HuH-7.5 (cell line): ENCODE measurements around the gene DIS3L2.
"Not testable (repeated sequence)": the region's sequence is repeated elsewhere in the genome, so short reads cannot be mapped to it uniquely, and the experiment has no call there.

ENCODE experiments used
- DNase-seq: peaks from one replicate; pipeline ENCODE4 v3.0.0; 2011; ENCODE audit warnings: low spot score

The DIS3L2 gene

DNA sequence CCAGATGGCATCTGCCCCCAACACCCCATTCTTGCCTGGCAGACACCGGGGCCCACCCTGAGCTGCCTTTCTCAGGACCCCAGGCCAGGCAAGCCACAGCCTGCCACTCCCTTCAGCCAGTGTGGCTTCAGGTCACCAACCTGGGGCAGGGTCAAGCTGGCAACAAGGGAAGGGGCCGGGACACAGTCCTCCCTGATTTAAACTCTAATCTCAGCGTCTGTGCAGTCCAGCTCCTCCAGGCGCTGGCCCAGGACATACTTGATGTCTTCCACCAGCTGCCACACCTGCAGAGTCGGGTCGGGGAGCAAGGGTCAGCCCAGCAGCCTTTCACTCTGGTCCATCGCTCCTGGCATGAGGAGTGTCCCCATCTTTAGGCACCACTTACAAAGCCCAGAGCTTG, 388.0 kb downstream of the DIS3L2 start:
- no peak for DNase-seq

DNA sequence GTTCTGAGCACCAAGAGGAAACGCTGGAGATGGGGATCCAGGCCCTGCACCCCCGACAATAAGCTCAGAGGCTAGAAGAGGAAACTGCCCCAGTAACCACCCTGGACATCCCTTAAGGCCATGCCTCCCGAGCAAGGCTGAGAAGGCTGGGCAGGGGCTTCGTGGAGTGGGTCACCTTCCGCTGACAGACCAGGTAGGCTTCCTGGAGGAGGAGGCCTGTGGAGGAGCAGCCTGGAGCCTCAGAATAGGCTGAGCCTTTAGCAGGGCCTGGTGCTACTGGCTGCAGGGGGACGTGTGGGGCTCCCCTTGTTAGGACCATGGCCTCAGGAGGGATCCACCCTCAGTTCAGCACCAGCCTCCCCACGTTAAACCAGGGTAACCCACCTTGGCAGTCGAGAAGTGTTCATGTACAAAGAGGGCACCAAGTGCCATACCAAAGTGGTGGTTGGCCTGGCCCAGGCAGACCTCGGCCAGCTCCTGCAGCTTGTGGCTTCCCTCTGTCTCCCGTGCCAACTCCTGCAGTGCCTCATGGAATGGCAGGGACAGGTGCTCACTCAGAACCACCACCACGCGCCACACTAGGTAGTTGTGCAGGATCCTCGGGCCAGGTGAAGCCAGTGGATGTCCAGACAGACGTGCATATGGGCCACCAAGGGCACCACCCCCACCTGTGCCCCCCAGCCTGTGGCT, 388.6 kb downstream of the DIS3L2 start:
- DNase-seq = no peak

DNA sequence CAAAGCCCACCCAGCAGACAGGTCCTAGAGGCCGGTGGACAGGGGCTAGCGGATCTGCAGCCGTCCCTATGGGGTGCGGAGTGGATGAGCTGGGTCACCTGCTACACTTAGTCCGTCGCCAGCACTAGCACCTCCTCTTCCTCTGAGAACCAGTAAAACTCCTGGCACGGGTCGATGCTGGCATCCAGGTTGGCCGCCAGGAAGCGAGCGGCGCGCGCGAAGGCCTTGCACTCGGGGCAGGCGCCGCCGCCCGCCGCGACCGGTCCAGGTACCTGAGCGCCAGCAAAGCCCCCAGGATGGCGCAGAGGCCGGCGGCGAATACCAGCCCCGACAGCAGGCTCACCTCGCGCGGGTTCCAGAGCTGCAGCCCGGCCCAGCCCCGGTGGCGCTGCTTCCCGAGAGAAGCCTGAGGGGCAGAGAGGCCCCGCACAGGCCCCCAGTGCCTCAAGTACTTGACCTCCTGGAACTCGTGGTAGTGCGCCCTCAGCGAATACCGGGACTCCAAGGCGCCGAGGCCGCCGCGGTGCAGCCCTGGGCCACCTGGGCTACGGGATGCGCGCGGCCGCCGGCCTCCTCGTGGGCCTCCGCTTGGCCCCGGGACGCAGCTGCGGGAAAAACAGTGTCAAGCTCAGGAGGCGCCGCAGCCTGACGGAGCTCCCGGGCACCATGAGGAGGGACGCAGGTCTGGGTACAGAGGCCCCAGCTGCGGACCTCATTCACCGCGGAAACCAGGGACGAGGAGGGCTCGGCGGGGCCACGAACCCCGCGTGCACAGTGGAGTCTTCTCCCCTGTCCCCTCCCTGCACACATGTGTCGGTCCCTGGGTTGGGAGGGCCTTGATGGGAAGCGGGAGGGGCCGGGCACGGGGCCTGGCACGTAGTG, 389.5 kb downstream of the DIS3L2 start:
- no peak for DNase-seq

DNA sequence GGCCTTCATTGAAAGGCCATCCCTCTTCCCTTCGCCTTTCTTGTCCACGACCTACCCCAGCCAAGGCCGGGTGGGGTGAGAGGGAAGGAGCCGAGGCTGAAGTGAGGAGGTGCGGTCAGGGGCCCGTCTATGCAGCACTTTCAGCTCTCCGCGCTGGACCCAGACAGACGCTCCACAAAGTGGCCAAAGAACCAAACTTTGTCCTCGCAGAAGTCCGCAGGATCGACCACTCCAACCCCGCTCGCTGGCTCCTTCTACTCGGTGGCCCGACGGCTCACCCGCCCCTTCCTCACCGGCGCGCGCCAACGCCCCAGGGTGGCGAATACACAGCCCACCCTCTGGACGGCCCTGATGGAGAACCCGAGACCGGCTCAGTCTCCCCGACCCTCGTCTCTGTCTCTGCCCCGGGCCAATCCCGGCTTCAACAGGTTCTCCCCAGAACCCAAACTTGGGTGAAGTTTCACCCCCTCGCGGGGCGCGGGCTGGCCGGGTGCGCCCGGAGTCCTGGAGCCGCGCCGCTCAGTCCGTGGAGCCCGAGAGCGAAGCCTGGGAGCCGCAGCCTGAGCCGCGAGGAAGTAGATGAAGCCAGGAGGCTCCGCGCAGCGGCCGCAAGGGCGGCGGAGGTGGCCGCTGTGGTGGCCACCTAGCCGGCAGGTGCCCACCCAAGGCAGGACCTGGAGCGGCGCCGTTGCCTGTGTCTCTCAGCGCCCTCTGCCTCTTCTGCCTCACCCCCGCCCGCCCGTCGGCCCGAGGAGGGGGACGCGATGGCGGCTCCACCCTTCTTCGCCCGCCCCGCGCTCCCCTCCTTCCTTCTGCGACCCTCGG, 390.4 kb downstream of the DIS3L2 start:
- no peak for DNase-seq

DNA sequence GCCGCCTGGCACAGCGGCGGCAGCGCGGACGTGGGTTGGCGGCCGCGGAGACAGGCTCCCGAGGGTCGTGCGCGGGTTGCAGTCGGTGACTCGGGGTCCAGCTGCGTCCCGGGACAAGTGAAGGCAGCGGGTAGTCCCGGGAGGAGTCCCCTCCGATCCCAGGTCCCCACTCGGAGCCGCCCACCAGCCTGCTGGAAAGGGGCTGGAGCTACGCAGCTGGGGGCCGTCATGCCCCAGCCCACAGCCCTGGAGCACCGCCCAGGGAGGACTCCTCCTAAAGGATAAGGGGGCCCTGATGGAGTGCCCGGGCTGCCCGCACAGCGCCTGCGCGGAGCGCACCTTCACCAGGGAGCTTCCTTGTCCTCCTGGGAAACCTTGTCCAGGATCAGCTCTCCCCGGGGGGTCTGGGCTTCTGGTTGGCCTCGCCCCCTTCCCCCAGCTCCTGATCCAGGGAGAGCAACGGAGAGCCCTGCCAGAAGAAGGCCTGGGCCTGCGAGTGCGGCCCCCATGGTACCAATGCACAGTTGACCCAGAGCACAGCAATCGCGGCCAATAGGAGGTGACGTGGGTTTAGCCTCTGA, 391.1 kb downstream of the DIS3L2 start:
- no peak for DNase-seq

DNA sequence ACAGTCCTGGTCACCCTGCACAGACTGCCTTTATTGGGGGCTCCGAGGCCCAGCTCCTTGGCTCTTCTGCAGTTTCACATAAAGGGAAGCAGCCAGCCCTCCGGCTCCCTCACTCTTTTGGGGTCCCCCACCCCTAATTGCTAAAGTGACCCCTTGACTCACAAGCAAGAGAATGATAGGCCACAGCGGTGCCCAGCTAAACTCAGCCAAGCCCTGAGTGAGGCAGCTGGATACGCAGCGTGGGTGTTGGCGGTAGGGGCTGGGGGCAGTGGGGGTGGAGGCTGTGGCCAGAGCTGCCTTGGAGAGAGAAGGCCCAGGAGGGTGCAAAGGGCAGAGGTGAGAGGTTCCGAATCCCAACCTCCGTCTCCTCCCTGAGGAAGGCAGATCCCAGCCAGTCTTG, 391.6 kb downstream of the DIS3L2 start:
- no peak for DNase-seq

DNA sequence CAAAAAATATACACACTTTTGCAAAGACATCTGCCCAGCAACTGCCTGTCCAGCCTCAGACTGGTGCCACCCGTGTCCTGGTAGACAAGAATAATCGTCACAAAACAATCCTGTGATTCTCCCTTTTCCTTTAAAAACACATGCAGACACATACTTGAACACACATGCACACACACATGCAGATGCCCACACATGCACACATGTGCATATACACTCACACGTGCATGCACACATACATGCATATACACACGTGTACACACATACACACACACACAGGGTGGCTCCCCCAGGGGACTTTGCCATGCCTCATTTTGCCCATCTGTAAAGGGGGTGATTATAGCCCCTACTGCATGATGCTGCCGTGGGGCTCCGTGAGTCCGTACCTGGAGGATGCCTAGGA, 392.1 kb downstream of the DIS3L2 start:
- DNase-seq = no peak

DNA sequence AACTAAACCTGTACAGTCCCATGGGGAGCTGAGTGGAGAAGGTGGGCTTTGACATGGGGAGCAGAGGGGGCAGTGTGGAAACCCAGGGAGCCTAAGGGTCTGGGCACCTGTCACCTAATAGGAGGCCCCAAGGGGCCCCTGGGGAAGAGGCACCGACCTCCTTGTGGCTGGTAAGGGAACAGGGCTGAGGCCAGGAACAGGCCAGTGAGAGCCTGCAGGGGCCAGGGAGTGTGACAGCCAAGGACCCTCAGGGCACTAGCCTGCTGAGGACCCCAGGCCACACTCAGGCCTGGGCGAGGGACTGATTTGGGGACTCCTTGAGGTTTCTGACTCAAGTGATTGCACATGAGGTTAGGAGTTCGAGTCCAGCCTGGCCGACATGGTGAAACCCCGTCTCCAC, 392.6 kb downstream of the DIS3L2 start:
- DNase-seq = no peak

DNA sequence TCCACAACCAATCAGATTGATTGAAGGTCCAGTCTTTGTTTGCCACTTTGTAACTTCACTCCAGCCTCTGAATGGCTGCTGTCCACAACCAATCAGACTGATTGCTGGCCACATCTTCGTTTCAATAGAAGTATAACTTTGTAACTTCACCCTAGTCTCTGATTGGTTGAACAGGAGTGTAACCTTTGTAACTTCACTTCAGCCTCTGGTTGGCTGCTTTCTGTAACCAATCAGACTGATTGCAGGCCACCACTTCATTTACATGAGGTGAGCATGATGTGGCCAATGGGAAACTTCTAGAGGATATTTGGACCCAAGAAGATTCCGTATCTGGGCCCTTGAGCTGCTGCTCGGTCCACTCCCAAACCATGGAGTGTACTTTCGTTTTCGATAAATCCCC, 400.1 kb downstream of the DIS3L2 start:
- no peak for DNase-seq

DNA sequence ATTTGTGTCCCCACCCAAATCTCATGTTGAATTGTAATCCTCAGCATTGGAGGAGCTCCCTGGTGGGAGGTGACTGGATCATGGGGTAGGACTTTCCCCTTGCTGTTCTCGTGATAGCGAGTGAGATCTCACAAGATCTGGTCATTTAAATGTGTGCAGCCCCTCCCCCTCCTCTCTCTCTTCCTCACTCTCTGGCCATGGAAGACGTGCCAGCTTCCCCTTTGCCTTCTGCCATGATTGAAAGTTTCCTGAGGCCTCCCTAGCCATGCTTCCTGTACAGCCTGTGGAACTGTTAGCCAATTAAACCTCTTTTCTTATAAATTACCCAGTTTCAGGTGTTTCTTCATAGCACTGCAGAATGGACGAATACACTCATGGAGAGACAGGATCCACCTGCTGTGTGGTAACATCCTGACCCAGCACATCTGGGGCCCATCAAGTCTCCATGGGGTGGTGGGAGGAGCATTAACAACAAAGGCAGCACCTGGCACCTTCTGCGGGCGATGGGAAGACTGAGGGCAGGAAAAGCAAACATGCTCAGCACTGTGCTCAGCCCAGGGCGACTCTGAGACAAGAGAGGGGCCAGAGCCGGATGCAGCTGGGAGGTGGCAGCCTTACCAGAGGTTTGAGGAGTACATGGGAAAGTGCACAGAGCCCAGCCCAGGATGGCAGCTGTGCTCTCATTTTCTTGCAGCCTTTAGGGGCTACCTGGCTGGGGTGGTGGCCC, 400.8 kb downstream of the DIS3L2 start:
- DNase-seq = no peak

DNA sequence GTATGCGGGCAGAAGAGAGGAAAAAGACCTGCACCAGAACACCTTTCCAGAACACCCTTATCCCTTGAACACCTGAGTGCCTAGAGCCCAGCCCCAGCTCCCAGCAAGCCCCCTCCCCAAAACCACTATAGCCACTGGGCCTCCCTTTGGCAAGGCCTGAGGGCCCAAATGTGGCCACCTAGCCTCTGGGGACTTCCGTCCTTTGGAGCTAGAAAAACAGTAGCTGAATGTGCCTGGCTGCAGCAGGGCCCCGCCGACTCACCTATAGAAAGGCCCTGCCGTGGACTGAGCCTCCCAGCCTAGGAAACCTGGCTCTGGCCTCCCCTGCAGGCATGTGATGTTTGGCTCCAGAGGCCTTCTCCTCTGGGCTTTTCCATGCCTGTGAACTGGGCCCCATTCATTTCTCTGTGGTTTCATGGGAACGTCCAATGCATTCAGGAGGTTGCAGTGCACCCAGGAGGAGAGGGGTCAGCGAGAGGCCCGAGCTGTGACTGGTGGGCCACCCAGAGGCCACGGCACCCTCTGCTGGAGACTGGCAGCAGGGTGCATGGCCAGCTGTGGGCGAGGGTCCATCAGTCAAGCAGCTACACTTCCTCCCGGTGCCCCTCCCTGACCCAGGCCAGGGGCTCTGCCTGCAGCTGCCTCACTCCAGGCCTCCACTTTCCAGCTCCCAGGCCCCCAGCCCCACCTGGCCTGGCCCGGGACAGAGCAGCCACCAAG, 401.7 kb downstream of the DIS3L2 start:
- not testable (repeated sequence) for DNase-seq

DNA sequence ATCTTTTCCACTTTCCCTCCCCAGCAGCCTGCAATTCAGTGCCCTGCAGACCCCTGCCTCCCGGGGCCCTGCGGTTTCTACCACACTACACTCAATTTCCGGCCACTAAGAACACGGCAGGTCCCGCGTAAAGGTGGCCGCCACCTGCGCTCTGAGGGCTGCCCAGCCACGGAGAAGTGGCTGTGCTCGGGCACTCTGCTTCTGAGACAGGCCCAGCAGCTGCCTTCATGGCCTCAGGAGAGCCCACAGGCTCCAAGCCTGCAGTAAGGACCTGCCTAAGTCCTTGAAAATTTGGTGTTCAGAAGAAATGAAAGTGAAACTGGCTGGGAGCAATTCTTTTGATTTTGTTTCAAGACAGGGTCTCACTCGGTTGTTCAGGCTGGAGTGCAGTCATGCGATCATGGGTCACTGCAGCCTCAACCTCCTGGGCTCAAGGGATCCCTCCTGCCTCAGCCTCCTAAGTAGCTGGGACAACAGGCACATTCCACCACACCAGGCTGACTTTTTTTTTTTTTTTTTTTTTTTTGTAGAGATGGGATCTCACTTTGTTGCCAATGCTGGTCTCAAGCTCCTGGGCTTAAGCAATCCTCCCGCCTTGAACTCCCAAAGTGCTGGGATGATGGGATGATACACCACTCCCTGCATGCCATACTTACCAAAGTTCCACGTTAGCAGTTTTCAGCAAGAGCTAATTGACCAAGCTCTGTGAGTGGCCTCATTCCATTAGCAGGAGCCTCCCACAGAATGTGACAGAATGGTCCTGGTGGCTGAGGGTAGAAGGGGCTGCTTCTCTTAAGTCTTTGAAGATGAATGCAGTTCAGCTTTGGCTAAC, 402.5 kb downstream of the DIS3L2 start:
- no peak for DNase-seq

DNA sequence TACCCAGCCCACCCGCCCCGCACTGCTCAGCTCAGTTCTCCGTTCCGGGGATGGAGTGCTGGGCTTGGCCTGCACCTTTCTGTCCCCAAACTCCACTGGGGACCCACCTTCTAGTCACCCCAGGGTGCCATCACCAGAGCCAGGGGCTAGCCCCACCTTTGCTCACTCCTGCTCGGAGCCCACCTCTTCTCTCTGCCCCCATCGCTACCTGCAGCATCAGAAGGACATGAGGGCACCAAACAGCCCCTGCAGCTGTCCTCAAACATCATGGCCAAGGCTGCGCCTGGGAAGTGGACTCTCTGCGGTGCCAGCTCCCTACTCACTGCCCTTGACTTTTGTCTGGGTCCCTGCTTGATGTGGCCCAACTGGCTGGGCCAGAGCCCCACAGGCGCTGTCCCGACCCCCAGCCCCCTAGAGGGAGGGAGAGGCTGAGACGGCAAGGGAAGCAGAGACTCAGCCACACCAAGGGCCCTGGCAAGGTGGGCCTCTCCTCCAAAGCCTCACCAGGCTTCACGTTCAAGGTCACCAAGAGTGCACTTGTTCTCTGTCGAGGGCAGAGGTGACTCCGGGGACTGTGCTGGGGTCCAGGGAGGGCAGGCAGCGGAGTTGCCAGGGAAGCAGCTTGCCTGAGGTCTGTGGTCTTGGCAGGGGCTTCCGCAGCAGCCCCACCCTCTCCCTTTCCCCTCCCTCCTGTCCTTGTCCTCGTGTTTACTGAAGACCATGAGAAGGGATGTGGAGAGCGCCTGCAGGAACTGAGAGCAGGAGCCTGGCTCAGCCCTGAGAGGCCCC, 403.5 kb downstream of the DIS3L2 start:
- DNase-seq = not testable (repeated sequence)

DNA sequence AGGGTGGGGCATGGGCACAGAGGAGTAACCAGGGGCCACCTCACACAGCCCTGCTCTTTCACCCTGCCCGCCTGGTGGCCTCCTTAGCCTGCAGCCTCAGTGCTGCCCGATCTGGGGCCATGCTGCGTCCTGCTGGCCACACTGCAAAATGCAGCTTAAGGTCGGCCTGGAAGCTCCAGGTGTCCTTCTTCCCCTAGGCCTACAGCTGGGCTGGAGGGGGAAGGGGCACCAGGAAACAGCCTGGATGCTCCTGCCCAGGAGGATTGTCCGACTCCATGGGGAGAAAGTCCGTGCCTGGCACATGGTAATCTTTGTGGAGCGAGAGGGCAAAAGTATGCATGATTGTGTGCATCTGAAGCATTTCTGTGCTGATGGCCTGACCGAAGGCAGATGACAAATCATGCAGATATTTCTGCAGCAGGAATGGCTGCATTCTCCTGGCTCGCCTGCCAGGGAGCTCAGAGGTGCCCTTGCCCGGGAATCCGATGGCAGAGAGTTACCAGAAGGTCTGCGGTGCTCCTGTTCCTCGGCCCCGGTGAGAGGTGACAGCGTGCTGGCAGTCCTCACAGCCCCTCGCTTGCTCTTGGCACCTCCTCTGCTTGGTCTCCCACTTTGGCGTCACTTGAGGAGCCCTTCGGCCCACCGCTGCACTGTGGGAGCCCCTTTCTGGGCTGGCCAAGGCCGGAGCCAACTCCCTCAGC, 404.3 kb downstream of the DIS3L2 start:
- DNase-seq = peak; percentile 87

DNA sequence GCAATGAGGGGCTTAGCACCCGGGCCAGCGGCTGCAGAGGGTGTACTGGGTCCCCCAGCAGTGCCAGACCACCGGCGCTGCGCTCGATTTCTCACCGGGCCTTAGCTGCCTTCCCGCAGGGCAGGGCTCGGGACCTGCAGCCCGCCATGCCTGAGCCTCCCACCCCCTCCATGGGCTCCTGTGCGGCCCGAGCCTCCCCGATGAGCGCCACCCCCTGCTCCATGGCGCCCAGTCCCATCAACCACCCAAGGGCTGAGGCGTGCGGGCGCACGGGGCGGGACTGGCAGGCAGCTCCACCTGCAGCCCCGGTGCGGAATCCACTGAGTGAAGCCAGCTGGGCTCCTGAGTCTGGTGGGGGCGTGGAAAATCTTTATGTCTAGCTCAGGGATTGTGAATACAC, 404.9 kb downstream of the DIS3L2 start:
- not testable (repeated sequence) for DNase-seq

DNA sequence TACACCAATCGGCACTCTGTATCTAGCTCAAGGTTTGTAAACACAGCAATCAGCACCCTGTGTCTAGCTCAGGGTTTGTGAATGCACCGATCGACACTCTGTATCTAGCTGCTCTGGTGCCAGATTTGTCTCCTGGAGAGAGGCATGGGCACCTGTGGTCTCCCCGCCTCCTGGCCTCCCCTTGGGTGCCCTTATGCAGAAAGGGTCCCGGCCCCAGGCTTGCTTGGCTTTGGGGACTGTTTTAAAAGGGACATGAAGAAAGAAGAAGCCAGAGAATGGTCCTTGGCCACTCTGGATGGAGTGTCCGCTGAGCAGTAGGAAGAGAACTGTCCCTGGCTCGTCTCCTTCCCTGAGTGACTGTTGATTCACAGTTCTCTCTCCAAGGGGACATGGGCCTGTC, 405.5 kb downstream of the DIS3L2 start:
- no peak for DNase-seq

DNA sequence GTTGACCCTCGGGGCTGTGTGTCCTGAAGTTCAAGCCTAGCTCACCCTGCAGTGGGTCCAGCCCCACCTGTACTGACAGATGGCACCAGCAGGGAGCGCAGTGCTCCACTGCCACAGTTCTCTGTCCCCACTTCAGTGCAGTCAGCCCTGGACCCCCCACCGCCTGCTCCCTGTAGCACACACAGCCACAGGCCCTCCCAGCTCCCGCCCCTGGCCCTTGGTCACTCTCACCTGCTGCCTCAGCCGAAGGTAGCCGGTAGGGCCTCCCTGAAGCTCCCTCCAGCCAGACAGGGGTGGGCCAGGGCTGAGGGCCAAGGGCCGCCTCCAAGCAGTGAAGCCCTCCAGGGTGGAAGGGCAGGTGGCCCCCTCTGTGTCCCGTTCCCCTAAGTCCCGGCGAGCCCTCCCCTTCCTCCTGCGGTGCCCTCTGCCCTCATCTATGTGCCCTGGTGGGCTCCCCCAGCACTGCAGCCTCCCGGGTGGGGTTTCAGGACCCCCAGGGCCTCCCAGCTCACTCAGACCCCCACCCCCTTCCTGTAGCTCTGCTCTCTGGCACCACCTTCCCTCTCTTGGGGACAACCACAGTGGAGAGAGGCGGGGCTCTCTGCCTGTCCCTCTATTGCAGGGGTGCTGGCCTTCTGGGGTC, 406.2 kb downstream of the DIS3L2 start:
- DNase-seq = peak; percentile 52

DNA sequence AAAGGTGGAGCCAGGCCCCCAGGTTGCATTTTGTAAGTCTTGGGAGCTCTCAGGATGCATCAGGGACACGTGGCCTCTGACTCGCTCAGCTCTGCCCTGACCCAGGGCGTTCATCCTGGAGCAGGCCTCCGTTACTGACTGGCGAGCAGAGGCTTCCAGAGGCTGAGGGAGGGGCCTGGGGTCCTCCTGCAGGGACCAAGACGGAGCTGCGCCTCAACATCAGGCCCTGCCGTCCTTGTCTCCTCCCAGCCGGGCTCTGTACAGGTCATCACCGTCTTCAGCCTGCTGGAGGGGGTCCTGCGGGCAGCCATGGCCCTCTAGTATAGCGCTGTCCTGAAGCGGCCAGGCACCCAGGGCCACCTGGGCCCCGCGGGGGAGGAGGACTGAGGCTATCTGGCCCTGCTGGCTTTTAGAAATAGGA, 406.8 kb downstream of the DIS3L2 start:
- DNase-seq = no peak
